Fibroblast of pulmonary artery (primary cell): ENCODE results near the gene RARS1.

Source experiments
- DNase-seq: peaks from one replicate; pipeline ENCODE4 v3.0.0-alpha.2; 2010; ENCODE audit warnings: low read depth
- H3K4me3 ChIP-seq: replicated peaks from 2 replicates; pipeline ENCODE4 v1.5.1; 2011; ENCODE audit warnings: low read depth, mild to moderate bottlenecking, control low read depth, low read length, moderate library complexity
- TF ChIP-seq, protein P1 (sequence below): IDR thresholded peaks from 2 replicates; pipeline ENCODE4 v1.5.1; 2011; ENCODE audit warnings: mild to moderate bottlenecking, control low read depth, low read length, inconsistent platforms; ENCODE audit errors: missing control alignments

Gene RARS1

DNA sequence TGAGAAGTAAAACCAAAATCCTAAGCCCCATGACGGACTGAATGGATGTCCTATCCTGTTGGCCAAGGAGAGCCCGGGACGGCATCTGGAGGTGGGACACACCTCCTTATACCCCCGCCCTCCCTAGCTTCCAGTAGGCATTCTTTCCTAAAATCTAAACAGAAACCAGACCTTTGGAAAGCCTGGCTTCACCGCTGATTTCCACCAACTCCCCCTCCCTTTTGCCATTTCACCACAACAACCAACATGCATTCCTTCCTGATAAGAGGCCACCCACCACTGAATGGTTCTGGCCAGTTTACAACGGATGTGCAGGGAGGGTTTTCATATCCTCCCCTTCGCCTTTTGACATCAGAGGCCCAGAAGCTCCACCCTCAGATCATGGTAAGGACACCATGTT lies 9.2 kb upstream of the RARS1 start:
- no peak overlapping the region for H3K4me3 ChIP-seq
- TF ChIP-seq, protein P1, sequence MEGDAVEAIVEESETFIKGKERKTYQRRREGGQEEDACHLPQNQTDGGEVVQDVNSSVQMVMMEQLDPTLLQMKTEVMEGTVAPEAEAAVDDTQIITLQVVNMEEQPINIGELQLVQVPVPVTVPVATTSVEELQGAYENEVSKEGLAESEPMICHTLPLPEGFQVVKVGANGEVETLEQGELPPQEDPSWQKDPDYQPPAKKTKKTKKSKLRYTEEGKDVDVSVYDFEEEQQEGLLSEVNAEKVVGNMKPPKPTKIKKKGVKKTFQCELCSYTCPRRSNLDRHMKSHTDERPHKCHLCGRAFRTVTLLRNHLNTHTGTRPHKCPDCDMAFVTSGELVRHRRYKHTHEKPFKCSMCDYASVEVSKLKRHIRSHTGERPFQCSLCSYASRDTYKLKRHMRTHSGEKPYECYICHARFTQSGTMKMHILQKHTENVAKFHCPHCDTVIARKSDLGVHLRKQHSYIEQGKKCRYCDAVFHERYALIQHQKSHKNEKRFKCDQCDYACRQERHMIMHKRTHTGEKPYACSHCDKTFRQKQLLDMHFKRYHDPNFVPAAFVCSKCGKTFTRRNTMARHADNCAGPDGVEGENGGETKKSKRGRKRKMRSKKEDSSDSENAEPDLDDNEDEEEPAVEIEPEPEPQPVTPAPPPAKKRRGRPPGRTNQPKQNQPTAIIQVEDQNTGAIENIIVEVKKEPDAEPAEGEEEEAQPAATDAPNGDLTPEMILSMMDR = no peak
- peak; percentile 88 for DNase-seq

DNA sequence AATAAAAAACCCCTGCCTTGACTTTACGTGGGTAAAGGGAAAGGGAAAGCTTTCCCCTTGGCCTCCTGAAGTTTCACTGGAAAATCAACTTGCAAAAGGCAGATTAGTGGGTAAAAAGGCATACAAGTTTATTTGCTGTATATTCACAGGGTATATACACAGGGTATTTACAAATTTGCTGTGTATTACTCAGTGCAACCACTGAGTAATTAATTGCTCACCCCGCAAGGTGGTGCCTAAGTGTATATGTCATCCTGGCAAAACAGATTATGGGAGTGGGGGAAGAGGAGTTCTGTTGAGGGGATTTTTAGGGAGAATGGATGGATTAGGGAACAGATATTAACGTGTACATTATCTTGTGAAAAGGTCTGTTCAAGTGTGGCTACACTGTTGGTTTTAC lies 7.1 kb upstream of the RARS1 start:
- H3K4me3 ChIP-seq = no peak overlapping the region
- DNase-seq = no peak
- TF ChIP-seq, protein P1 = no peak

DNA sequence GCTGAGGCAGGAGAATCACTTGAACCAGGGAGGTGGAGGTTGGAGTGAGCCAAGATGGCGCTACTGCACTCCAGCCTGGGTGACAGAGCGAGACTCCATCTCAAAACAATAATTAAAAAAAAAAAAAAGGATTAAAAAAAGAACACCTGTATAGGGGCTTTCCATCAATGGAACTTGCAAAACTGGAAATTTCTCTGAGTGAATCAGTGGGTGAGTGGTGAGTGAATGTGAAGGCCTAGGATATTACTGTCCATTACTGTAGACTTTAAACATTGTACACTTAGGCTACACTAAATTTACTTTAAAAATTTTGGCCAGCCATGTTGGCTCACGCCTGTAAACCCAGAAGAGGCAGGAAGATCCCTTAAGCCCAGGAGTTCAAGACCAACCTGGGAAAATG lies 5.7 kb upstream of the RARS1 start:
- no peak overlapping the region for H3K4me3 ChIP-seq
- TF ChIP-seq, protein P1 = no peak
- no peak for DNase-seq

DNA sequence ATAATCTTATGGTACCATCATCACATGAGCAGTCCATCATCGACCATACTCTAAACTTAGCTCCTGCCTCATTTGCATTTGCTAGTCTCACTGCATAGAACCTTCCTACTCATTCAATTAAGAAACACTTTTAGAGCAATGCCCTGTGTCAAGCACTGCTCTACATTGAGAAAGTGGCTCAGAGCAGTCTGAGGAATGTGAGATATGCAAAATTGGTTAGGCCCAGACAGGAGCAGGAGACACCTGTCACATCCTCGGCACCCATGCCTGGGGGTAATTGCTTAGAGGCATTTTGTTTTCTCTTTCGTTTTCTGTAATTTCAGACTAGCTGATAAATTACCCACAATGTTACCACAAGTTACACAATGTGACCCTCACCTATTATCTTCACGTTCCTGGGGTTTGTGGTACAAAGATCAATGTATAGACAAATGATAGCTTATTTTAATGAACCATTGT lies 4.9 kb upstream of the RARS1 start:
- TF ChIP-seq, protein P1 = no peak
- DNase-seq = no peak
- no peak overlapping the region for H3K4me3 ChIP-seq

DNA sequence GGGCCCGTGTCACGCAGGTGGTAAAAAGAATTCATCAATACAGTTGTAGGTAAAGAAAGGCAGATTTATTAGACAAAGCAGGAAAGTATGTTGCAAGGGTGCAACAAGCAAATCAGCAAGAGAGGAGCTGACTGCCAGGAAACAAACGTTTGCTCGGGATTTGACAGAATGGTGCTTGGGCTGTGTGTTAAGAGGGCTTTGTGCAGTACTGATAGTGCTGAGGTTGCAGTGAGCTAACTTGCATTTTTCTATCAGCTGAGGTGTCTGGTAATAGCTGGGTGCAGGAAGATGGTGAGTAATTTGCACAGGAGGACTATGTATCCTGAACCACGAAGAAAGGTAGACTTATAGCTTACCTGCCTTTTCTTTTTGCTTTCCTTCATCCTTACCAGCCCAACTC lies 3.9 kb upstream of the RARS1 start:
- no peak for DNase-seq
- no peak overlapping the region for H3K4me3 ChIP-seq
- TF ChIP-seq, protein P1 = no peak

DNA sequence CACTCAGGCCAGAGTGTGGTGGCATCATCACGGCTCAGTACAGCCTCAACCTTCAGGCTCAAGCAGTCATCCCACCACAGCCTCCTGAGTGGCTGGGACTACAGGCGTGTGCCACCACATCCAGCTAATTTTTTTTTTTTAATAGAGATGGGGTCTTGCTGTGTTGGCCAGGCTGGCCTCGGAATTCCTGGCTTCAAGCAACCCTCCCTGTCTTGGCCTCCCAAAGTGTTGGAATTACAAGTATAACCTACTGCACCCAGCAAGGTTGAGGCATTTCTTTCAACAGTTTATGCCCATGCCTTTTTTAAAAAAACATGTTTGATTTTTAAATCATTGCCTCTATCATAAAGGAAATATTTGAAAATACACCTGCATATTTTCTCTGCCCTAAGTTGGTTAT lies 2.8 kb downstream of the RARS1 start:
- TF ChIP-seq, protein P1 = no peak
- H3K4me3 ChIP-seq = no peak overlapping the region
- no peak for DNase-seq

DNA sequence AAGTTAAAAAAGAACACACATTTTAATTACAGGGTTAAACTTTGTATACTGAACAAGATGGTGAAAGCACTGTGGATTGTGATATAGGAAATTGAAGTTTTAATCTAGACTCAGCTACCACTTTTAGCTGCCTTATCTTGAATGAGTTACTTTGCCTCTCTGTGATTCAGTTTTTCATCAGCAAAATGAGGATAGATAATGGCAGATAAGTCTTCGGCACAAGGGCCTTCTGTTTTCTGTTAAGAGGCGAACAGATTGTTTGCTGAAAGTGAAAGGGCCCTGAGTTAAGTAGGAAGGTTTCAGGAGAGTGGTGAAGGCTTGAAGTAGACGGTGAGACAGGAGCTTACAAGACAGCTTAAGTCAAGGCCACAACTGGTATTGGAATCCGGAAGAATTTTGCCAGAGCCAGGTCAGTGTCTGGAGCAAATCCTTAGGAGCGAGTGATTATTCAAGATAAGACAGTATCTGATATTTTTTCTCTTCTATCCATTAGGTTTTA lies 7.8 kb downstream of the RARS1 start:
- TF ChIP-seq, protein P1 = no peak
- no peak for DNase-seq
- no peak overlapping the region for H3K4me3 ChIP-seq
